ENCODE results near the gene VPS39. TPM values are rescaled to one million over a fixed set of nuclear protein-coding genes. Genes with fewer than 3 reads are reported as not detected.

The VPS39 gene
- polyA plus RNA-seq, 1 of the 3 experiments (the other 2 are of a cell fraction), result 61.1 TPM

- Histone ChIP-seq H3K9ac (no peak overlapping the region), H3K79me2 (ENCODE audit: insufficient read depth) (no peaks in the 10 kb centered on the region), H2AFZ (ENCODE audit: low read depth) (no peak overlapping the region), H3F3A (replicated peaks; ENCODE audit: insufficient read depth) (no peaks in the 10 kb centered on the region), H3K4me3 (ENCODE audit: low read depth in 2 of 2, low read length in 1 of 2) (no peak overlapping the region), H3K27me3 (ENCODE audit: insufficient read depth) (peaks cover 20% of the 10 kb centered on the region; the same call in 1 of the 2 replicates), H3K4me2 (no peak overlapping the region), H3K36me3 (replicated peaks in 1 of 2; ENCODE audit: control insufficient read depth in 1 of 2, insufficient read depth in 2 of 2, low read length in 1 of 2) (no peaks in the 10 kb centered on the region), H3K27ac (ENCODE audit: low read depth in 2 of 2, low read length in 1 of 2) (no peak overlapping the region), H3K4me1 (ENCODE audit: control insufficient read depth in 1 of 2, insufficient read depth in 2 of 2, low read depth in 1 of 2, low read length in 1 of 2) (peaks cover 0 to 6% of the 10 kb centered on the region in 2 experiments; a peak in 1 of 4 replicates), H3K9me2 (no peaks in the 10 kb centered on the region), H3K9me3 (no peaks in the 10 kb centered on the region), H4K20me1 (ENCODE audit: insufficient read depth) (no peaks in the 10 kb centered on the region)
- ChIA-PET CTCF (interaction anchor here (1.2 to 1.4 kb wide), 4 partner anchors 11 to 63 kb away, joined by 3 to 5 read pairs (median 4); no protein-coding TSS in a partner anchor), POLR2A (no interaction called here)
- no peak for DNase-seq
- TF ChIP-seq CTCF (IDR thresholded peaks at IDR 0.05) (no peak), JUND (IDR thresholded peaks at IDR 0.05) (no peak), NRF1 (IDR thresholded peaks at IDR 0.05; ENCODE audit: low read depth, low read length) (no peak), USF1 (IDR thresholded peaks at IDR 0.05; ENCODE audit: borderline replicate concordance, low read depth) (no peak), FOXM1 (IDR thresholded peaks at IDR 0.05; ENCODE audit: low read depth) (no peak), RFX5 (IDR thresholded peaks at IDR 0.05; ENCODE audit: low read length) (no peak), PBX3 (IDR thresholded peaks at IDR 0.05) (no peak), FOXJ3 (CRISPR knock-in tag; IDR thresholded peaks at IDR 0.05) (no peak), GATA2 (CRISPR knock-in tag; IDR thresholded peaks at IDR 0.05) (no peak), REST (IDR thresholded peaks at IDR 0.05; ENCODE audit: low read depth, low read length) (no peak), TAF1 (IDR thresholded peaks at IDR 0.05; ENCODE audit: borderline replicate concordance, low read depth, low read length) (no peak)
- WGBS (ENCODE audit: low lambda C conversion rate), result 47% methylated on average over 5 of the region's 5 CpGs
Measured at GRCh38 chr15:42119446-42119760, 88.7 kb downstream of the VPS39 start.
